Trophoblast cell (in vitro differentiated cells and primary cell): ENCODE measurements around the gene TMOD1.
"Not testable (repeated sequence)": the region's sequence is repeated elsewhere in the genome, so short reads cannot be mapped to it uniquely, and the experiment has no call there.

Experiments used
- DNase-seq, 2 donors: peaks; one replicate each; pipeline ENCODE4 v3.0.0-alpha.2; 2016
- H2AFZ ChIP-seq: 2 replicates; pipeline ENCODE4 v1.6.1; 2013; ENCODE audit warnings: low read length, moderate library complexity, mild to moderate bottlenecking; ENCODE audit not compliant: insufficient read depth, poor library complexity
- H2AK5ac ChIP-seq: 2 replicates; pipeline ENCODE4 v1.6.1; 2013; ENCODE audit warnings: mild to moderate bottlenecking, low read length
- H2BK120ac ChIP-seq: 2 replicates; pipeline ENCODE4 v1.6.1; 2013; ENCODE audit warnings: low read length, mild to moderate bottlenecking, moderate library complexity; ENCODE audit not compliant: insufficient read depth, poor library complexity
- H2BK12ac ChIP-seq: 2 replicates; pipeline ENCODE4 v1.6.1; 2013; ENCODE audit warnings: mild to moderate bottlenecking, low read length, moderate library complexity
- H2BK5ac ChIP-seq: 2 replicates; pipeline ENCODE4 v1.6.1; 2013; ENCODE audit warnings: low read length, low read depth, moderate library complexity, mild to moderate bottlenecking; ENCODE audit not compliant: poor library complexity
- H3K14ac ChIP-seq: 2 replicates; pipeline ENCODE4 v1.6.1; 2013; ENCODE audit warnings: mild to moderate bottlenecking, low read length
- H3K18ac ChIP-seq: 2 replicates; pipeline ENCODE4 v1.6.1; 2013; ENCODE audit warnings: mild to moderate bottlenecking, low read length
- H3K23ac ChIP-seq: 2 replicates; pipeline ENCODE4 v1.6.1; 2013; ENCODE audit warnings: low read length
- H3K27ac ChIP-seq: 2 replicates; pipeline ENCODE4 v1.5.1; 2013; ENCODE audit warnings: low read depth, mild to moderate bottlenecking, inconsistent platforms, low read length, moderate library complexity
- H3K27me3 ChIP-seq: 2 replicates; pipeline ENCODE4 v1.6.1; 2013; ENCODE audit warnings: inconsistent platforms, mild to moderate bottlenecking, low read length, moderate library complexity; ENCODE audit not compliant: insufficient read depth
- H3K36me3 ChIP-seq, 2 experiments: 1 replicate in 1 of 2; 2 replicates in 1 of 2; pipeline ENCODE4 v1.6.1; 2013; ENCODE audit warnings: low read length in 2 of 2, mild to moderate bottlenecking in 2 of 2, moderate library complexity in 1 of 2; ENCODE audit not compliant: insufficient read depth in 2 of 2, control insufficient read depth in 1 of 2
- H3K4ac ChIP-seq: 2 replicates; pipeline ENCODE4 v1.6.1; 2013; ENCODE audit warnings: low read depth, mild to moderate bottlenecking, low read length, moderate library complexity
- H3K4me1 ChIP-seq, 2 experiments: 1 replicate in 1 of 2; 2 replicates in 1 of 2; pipeline ENCODE4 v1.6.1; 2013; ENCODE audit warnings: low read length in 2 of 2, mild to moderate bottlenecking in 2 of 2, moderate library complexity in 1 of 2; ENCODE audit not compliant: insufficient read depth in 2 of 2, control insufficient read depth in 1 of 2
- H3K4me2 ChIP-seq: 2 replicates; pipeline ENCODE4 v1.6.1; 2013; ENCODE audit warnings: inconsistent platforms, mild to moderate bottlenecking, low read length, moderate library complexity
- H3K4me3 ChIP-seq: 2 replicates; pipeline ENCODE4 v1.5.1; 2013; ENCODE audit warnings: mild to moderate bottlenecking, low read depth, low read length, inconsistent platforms
- H3K79me1 ChIP-seq: one replicate; pipeline ENCODE4 v1.6.1; 2013; ENCODE audit warnings: low read length
- H3K79me2 ChIP-seq: 2 replicates; pipeline ENCODE4 v1.6.1; 2013; ENCODE audit warnings: low read length, mild to moderate bottlenecking; ENCODE audit not compliant: control insufficient read depth, insufficient read depth, poor library complexity
- H3K9ac ChIP-seq: 2 replicates; pipeline ENCODE4 v1.6.1; 2013; ENCODE audit warnings: mild to moderate bottlenecking, low read length
- H3K9me3 ChIP-seq: 2 replicates; pipeline ENCODE4 v1.6.1; 2013; ENCODE audit warnings: low read depth, mild to moderate bottlenecking, control low read depth, inconsistent platforms, low read length; ENCODE audit not compliant: insufficient read depth
- H4K12ac ChIP-seq: 2 replicates; pipeline ENCODE4 v1.6.1; 2013; ENCODE audit warnings: low read depth, mild to moderate bottlenecking, low read length, moderate library complexity
- H4K8ac ChIP-seq: 2 replicates; pipeline ENCODE4 v1.6.1; 2013; ENCODE audit warnings: low read depth, mild to moderate bottlenecking, low read length, moderate library complexity
- H4K91ac ChIP-seq: one replicate; pipeline ENCODE4 v1.6.1; 2013; ENCODE audit warnings: low read depth, mild to moderate bottlenecking, low read length, moderate library complexity
- WGBS: extraction: QIAGEN DNeasy Blood & Tissue Kit; methylation state at CpG from one replicate; pipeline ENCODE4 v1.1.7; 2013; ENCODE audit warnings: missing lambda C conversion rate; ENCODE audit not compliant: insufficient read length, insufficient coverage; ENCODE audit errors: extremely low coverage; 5-methylcytosine and 5-hydroxymethylcytosine counted together

Gene TMOD1

GRCh38 chr9:97487107-97487506 is 14.4 kb upstream of the TMOD1 start:
- Histone ChIP-seq H4K8ac (no peak overlapping the region), H3K4ac (no peak overlapping the region), H4K12ac (no peak overlapping the region), H2BK120ac (no peak overlapping the region), H3K4me2 (no peak overlapping the region), H3K18ac (no peak overlapping the region), H2BK12ac (no peak overlapping the region), H3K9ac (no peak overlapping the region), H3K14ac (no peak overlapping the region), H4K91ac (no peak overlapping the region), H3K36me3 (no peaks in the 10 kb centered on the region), H3K23ac (no peak overlapping the region), H3K4me3 (no peak overlapping the region), H3K4me1 (peaks cover 0 to 1% of the 10 kb centered on the region in 2 experiments), H2AK5ac (no peak overlapping the region), H2BK5ac (no peak overlapping the region), H3K79me2 (no peaks in the 10 kb centered on the region), H3K27ac (no peak overlapping the region), H3K79me1 (no peaks in the 10 kb centered on the region), H2AFZ (no peak overlapping the region), H3K27me3 (no peaks in the 10 kb centered on the region), H3K9me3 (no peaks in the 10 kb centered on the region)
- peak; percentile 63 to 84 for DNase-seq
- WGBS, result no CpG with 5 or more reads among the region's 2 CpGs

GRCh38 chr9:97487861-97488260 is 13.6 kb upstream of the TMOD1 start:
- no peak overlapping the region for H3K4me2 ChIP-seq
- H2AK5ac ChIP-seq, result no peak overlapping the region
- H3K4ac ChIP-seq, result no peak overlapping the region
- no peaks in the 10 kb centered on the region for H3K79me1 ChIP-seq
- H3K9me3 ChIP-seq, result no peaks in the 10 kb centered on the region
- H3K23ac ChIP-seq, result no peak overlapping the region
- H3K4me3 ChIP-seq, result peak overlapping the region; percentile 14
- no peak overlapping the region for H2BK120ac ChIP-seq
- H4K8ac ChIP-seq, result no peak overlapping the region
- no CpG with 5 or more reads among the region's 1 CpG for WGBS
- H2BK12ac ChIP-seq, result no peak overlapping the region
- no peak overlapping the region for H3K14ac ChIP-seq
- no peak overlapping the region for H4K91ac ChIP-seq
- H3K18ac ChIP-seq, result no peak overlapping the region
- H2BK5ac ChIP-seq, result no peak overlapping the region
- H3K27ac ChIP-seq, result no peak overlapping the region
- no peaks in the 10 kb centered on the region for H3K79me2 ChIP-seq
- H3K9ac ChIP-seq, result no peak overlapping the region
- H3K27me3 ChIP-seq, result no peaks in the 10 kb centered on the region
- no peak for DNase-seq
- no peak overlapping the region for H4K12ac ChIP-seq
- H3K4me1 ChIP-seq, result peaks cover 0 to 1% of the 10 kb centered on the region in 2 experiments
- H3K36me3 ChIP-seq, result no peaks in the 10 kb centered on the region
- H2AFZ ChIP-seq, result no peak overlapping the region

GRCh38 chr9:97491216-97491999 is 10.1 kb upstream of the TMOD1 start:
- no peaks in the 10 kb centered on the region for H3K79me1 ChIP-seq
- H3K36me3 ChIP-seq, result no peaks in the 10 kb centered on the region
- no CpG with 5 or more reads among the region's 1 CpG for WGBS
- H2BK120ac ChIP-seq, result no peak overlapping the region
- H3K4ac ChIP-seq, result no peak overlapping the region
- no peak overlapping the region for H3K14ac ChIP-seq
- H3K23ac ChIP-seq, result no peak overlapping the region
- no peaks in the 10 kb centered on the region for H3K79me2 ChIP-seq
- peaks cover 0 to 1% of the 10 kb centered on the region in 2 experiments for H3K4me1 ChIP-seq
- H3K4me3 ChIP-seq, result no peak overlapping the region
- no peak overlapping the region for H2BK12ac ChIP-seq
- H4K12ac ChIP-seq, result no peak overlapping the region
- no peak overlapping the region for H3K18ac ChIP-seq
- H2BK5ac ChIP-seq, result no peak overlapping the region
- H3K27me3 ChIP-seq, result no peaks in the 10 kb centered on the region
- H3K9me3 ChIP-seq, result peaks cover 2% of the 10 kb centered on the region
- no peak overlapping the region for H3K9ac ChIP-seq
- H3K27ac ChIP-seq, result no peak overlapping the region
- H2AK5ac ChIP-seq, result no peak overlapping the region
- DNase-seq, result no peak
- H4K8ac ChIP-seq, result no peak overlapping the region
- no peak overlapping the region for H2AFZ ChIP-seq
- H3K4me2 ChIP-seq, result no peak overlapping the region
- H4K91ac ChIP-seq, result no peak overlapping the region

- not testable (repeated sequence) for H3K9me3 ChIP-seq, H3K4me2 ChIP-seq, H4K12ac ChIP-seq, H3K36me3 ChIP-seq, DNase-seq, H3K18ac ChIP-seq, H3K4me3 ChIP-seq, H3K23ac ChIP-seq, H2BK5ac ChIP-seq, H3K4ac ChIP-seq, H2AFZ ChIP-seq, H4K91ac ChIP-seq, H3K14ac ChIP-seq, H3K4me1 ChIP-seq, H4K8ac ChIP-seq, H3K9ac ChIP-seq, H3K79me1 ChIP-seq, H2BK120ac ChIP-seq, H3K79me2 ChIP-seq, H2AK5ac ChIP-seq, H3K27ac ChIP-seq, H2BK12ac ChIP-seq
- H3K27me3 ChIP-seq, result peaks cover 13% of the 10 kb centered on the region
- WGBS, result no CpG with 5 or more reads among the region's 36 CpGs
These were observed 3.7 kb upstream of the TMOD1 start for GRCh38 chr9:97497558-97498375.
